ENCODE data around the gene VSTM2A.

Gene VSTM2A

DNA sequence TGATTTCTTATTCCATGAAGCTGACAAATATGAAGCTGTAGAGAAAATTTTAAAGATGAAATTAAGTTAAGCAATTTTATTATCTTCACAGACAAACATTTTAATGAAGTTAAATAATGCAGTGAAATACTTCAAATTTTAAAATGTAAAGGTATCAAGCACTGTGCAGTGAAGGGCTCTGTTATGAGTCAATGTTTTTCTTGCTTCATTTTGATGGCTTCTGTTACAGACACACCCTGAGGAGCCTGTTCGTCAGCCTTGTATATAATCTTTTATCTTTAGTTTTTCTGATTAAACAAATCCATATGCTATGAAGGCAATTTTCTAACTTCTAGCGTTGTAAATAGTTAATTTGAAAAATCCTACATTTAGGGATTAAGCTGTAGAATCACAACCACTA lies 18.5 kb downstream of the VSTM2A start:
- no peak overlapping the region for H3K4me3 ChIP-seq (ENCODE audit: low read depth, low read length)
- TF ChIP-seq, protein P1, sequence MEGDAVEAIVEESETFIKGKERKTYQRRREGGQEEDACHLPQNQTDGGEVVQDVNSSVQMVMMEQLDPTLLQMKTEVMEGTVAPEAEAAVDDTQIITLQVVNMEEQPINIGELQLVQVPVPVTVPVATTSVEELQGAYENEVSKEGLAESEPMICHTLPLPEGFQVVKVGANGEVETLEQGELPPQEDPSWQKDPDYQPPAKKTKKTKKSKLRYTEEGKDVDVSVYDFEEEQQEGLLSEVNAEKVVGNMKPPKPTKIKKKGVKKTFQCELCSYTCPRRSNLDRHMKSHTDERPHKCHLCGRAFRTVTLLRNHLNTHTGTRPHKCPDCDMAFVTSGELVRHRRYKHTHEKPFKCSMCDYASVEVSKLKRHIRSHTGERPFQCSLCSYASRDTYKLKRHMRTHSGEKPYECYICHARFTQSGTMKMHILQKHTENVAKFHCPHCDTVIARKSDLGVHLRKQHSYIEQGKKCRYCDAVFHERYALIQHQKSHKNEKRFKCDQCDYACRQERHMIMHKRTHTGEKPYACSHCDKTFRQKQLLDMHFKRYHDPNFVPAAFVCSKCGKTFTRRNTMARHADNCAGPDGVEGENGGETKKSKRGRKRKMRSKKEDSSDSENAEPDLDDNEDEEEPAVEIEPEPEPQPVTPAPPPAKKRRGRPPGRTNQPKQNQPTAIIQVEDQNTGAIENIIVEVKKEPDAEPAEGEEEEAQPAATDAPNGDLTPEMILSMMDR (IDR thresholded peaks at IDR 0.05; ENCODE audit: low read depth, low read length), result no peak

DNA sequence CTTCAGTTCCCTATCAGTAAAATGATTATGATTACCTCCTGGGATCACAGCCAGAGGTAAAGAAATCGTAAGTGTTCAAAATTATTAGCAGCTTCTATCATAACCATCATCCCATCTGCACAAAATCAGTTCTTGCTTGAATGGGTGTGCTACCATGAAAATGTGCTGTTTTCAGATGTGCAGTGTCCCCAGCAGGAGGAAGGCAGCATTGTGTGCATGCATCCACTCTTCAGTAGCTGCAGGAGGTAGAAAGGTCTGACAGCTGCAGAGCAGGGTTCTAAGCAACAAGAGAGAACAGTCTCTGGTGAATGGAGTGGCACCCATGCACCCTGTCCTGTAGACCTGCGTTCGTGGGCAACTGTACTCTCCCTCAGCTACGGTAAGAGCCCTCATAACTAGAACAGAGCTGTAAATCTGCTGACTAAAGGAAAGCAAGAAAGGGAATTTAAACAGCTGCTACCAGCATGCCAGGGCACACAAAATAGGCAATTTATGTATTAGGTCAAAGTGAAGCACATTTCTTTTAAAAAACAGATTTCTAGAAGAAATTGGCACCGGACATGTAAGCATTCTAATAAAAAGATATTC lies 21.2 kb downstream of the VSTM2A start:
- H3K4me3 ChIP-seq (ENCODE audit: low read depth, low read length), result no peak overlapping the region
- TF ChIP-seq, protein P1 (IDR thresholded peaks at IDR 0.05; ENCODE audit: low read depth, low read length), result no peak

DNA sequence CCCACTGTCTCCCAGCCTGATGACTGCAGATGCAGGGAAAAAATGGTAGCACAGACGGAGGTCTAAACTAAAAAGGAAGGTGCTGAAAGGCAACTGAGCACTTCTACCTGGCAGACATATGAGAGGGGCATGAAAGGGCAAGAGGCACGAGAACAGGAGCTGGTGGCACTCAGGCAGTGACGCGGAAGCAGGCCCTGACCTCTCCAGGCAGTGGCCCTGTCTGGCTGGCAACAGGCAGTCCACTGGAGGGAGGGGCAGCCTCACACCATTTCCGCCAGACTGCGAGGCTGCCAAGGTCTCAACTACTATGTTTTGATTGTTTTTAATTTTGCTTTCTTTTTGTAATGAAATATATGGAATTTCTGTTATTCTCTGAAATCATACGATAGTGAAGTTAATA lies 23.3 kb downstream of the VSTM2A start:
- H3K4me3 ChIP-seq (ENCODE audit: low read depth, low read length), result no peak overlapping the region
- TF ChIP-seq, protein P1 (IDR thresholded peaks at IDR 0.05; ENCODE audit: low read depth, low read length), result no peak

DNA sequence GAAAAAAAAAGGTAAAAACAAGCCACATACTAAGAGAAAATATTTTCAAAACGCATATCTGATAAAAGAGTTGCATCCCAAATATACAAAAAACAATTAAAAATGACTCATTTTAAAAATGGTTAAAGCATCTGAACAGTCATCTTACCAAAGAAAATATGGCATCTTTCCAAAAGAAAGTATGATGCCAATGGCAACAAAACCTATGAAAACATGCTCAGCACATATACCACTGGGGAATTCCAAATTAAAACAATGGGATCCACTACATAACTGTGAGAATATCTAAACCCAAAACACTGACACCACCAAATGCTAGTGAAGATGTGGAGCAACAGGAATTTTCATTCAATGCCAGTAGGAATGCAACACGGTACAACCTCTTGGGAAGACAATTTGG lies 39.3 kb downstream of the VSTM2A start:
- TF ChIP-seq, protein P1 (IDR thresholded peaks at IDR 0.05; ENCODE audit: low read depth, low read length), result no peak
- H3K4me3 ChIP-seq (ENCODE audit: low read depth, low read length), result no peak overlapping the region

DNA sequence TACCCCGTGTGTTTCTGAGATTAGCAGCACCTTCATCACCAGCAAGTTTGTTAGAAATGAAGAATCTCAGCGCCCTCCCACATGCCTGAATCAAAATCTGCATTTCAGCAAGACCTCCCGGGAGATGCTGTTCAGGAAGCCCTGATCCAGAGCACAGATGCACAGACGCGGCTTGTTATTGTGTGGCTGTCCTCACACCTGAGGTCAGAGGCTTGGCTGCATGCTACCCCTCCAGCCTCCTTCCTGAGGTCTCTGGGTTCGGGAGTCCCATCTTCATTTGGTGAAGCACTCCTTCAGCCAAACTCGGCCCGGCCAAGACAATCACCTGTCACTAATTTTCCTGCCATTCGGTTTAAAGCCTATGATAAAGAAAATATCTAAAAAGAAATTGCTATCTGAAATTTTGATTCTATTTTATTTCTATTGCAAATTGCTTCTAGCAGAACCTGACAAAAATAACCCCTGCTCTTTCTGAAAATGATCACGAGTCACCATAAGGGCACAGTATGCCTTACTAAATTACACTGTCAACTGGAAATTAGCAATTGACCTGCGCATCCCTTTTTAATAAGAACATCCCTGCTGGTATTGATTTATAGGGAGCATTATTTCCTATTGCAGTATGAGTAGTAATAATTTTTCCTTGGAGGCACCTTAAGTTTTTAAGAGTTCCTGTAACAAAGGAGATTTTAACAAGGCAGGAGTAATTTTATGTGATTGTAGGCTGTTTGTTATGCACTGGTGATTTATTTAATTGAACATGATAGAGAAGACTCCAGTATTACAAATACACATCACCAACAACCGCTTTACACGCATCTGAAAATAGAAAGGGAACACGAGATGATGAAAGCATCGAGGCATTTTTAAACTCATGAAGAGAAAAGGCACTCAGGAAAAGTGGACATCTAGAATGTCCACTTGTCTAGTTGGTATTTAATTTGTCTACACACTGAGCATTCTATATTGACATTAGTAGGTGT lies 49.5 kb downstream of the VSTM2A start:
- H3K4me3 ChIP-seq (ENCODE audit: low read depth, low read length), result no peak overlapping the region
- TF ChIP-seq, protein P1 (IDR thresholded peaks at IDR 0.05; ENCODE audit: low read depth, low read length), result no peak

DNA sequence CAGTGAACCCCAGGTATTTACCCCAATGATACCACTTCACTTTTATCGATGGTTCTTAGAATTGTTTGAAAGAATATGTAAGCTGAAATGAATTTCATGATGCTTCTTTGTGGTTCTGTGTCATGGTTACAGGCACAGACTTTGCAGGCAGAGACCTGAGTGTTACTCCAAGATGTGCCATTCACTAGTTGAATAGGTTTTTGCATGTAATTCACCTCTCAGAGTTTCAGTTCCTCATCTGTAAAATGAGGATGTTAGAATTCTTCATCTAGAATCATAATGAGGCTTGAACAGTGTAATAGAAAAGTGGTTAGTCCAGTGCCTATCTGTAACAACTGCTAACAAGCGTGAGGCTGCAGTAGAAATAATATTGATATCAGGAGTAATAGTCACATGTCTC lies 54.6 kb downstream of the VSTM2A start:
- TF ChIP-seq, protein P1 (IDR thresholded peaks at IDR 0.05; ENCODE audit: low read depth, low read length), result no peak
- H3K4me3 ChIP-seq (ENCODE audit: low read depth, low read length), result no peak overlapping the region

DNA sequence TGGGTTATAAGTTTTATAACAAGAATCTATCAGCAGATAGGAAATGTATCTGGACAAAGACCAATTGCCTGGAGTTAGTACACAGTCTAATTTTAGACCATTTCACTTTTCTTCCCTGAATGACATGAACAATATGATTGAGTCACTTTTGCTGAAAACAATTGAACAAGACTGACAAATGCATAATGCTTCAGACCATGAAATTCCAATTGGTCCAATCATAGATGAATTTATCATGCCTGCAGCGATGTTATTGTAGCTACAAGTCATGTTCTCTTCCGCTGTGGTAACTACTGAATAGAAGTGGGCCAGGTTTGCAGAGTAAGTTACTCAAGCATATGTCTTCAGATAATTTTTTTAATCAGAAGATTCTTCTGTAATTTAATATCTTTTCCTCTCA lies 73.4 kb downstream of the VSTM2A start:
- H3K4me3 ChIP-seq (ENCODE audit: low read depth, low read length), result no peak overlapping the region
- TF ChIP-seq, protein P1 (IDR thresholded peaks at IDR 0.05; ENCODE audit: low read depth, low read length), result no peak

Measured in WI38 (cell line).